Activated B cell treated with CpG ODN at 0.5 μM for 24 hours (primary cell): ENCODE measurements around the gene RNF114. TPM values are rescaled to one million over a fixed set of nuclear protein-coding genes. Genes with fewer than 3 reads are reported as not detected.

Experiments used
- ATAC-seq: fragments of 200-7000 bp; cut with Tn5 transposase; one replicate; pipeline ENCODE4 v1.10.0; 2021; ENCODE audit warnings: low read depth, mild to moderate bottlenecking, moderate library complexity
- CTCF ChIA-PET: fragments of 350-600 bp; sonication (Branson Sonifier 250); formaldehyde crosslinking; loops from one replicate; lab custom pipeline; 2021; ENCODE audit warnings: antibody characterized with exemption; lab: Charles Lee
- POLR2A ChIA-PET: fragments of 350-600 bp; sonication (Branson Sonifier 250); formaldehyde crosslinking; loops from one replicate; lab custom pipeline; 2021; ENCODE audit warnings: antibody characterized with exemption; lab: Charles Lee
- DNase-seq: peaks from one replicate; pipeline ENCODE4 v3.0.0; 2022
- H3K27ac Mint-ChIP-seq: one replicate; pipeline ENCODE4 v1.8.0; 2020; ENCODE audit warnings: mixed read lengths
- H3K27me3 Mint-ChIP-seq: one replicate; pipeline ENCODE4 v1.8.0; 2021; ENCODE audit warnings: mixed read lengths
- H3K36me3 Mint-ChIP-seq: one replicate; pipeline ENCODE4 v1.8.0; 2021; ENCODE audit warnings: low read depth, mixed read lengths
- H3K4me1 Mint-ChIP-seq: one replicate; pipeline ENCODE4 v1.8.0; 2021; ENCODE audit warnings: mixed read lengths
- H3K4me3 Mint-ChIP-seq: one replicate; pipeline ENCODE4 v1.8.0; 2020; ENCODE audit warnings: mild to moderate bottlenecking, mixed read lengths
- H3K9me3 Mint-ChIP-seq: one replicate; pipeline ENCODE4 v1.8.0; 2020; ENCODE audit warnings: mixed read lengths
- intact Hi-C: fragments of 100-400 bp; cut with micrococcal nuclease; formaldehyde crosslinking; loops from one replicate; pipeline ENCODE4 v1.15.1; 2024
- total RNA-seq: library from RNA; stranded (reverse); gene quantifications from 2 replicates; pipeline ENCODE4 v1.2.3, GENCODE V29; 2022
- TF ChIP-seq, protein P1 (sequence below): fragments of 200-600 bp; IDR thresholded peaks from one replicate; pipeline ENCODE4 v1.8.0; 2022; ENCODE audit warnings: antibody characterized with exemption, mild to moderate bottlenecking

The RNF114 gene, protein sequence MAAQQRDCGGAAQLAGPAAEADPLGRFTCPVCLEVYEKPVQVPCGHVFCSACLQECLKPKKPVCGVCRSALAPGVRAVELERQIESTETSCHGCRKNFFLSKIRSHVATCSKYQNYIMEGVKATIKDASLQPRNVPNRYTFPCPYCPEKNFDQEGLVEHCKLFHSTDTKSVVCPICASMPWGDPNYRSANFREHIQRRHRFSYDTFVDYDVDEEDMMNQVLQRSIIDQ
- 56.5 and 56.6 TPM in 2 replicates for total RNA-seq

DNA sequence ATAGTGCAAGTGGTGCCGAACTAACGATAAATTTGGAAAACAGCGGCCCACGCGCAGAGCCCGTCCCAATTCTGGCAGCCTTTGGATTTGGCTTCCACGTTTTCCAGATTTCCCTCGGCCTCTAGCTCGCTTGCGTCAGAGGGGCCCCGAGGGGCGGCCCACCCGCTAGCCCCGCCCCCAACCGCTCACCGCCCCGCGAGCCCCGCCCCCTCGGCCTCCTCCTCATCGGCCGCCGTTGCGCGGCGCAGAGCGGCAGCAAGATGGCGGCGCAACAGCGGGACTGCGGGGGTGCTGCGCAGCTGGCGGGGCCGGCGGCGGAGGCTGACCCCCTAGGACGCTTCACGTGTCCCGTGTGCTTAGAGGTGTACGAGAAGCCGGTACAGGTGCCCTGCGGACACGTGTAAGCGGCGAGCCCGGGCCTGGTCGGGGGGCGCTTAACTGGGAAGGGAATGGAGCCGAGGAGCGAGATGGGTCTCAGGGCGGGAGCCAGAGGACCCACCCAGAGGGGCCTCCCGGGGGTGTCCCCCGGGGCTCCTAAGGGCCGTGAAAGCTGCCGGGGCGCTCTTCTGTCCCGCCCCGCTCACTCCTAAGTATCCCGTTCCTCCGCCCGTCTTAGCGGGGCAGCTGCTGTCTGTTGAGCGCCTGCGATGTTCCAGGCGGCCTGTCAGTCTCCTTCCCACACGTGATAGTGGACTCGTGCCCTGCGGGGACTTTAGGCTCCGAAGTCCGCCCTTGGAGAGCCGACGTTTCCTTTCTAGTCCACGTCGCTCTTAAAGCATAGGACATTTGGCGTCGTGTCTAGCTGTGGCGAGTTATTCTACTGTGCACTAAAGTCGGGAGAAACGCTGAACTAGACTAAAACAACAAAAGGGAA is at the start of gene RNF114:
Gene RNF114, plus strand, starts transcription at position 245 of the 874 bp plus-strand sequence. Its CDS starts 16 bp downstream, at position 261.
- Mint-ChIP-seq H3K4me3 (peak within 1 kb of the TSS; percentile 97), H3K27me3 (no peaks in the 10 kb centered on the region), H3K36me3 (peaks cover 26% of the 10 kb centered on the region), H3K9me3 (no peaks in the 10 kb centered on the region), H3K4me1 (peaks cover 58% of the 10 kb centered on the region), H3K27ac (peak within 1 kb of the TSS; percentile 88)
- intact Hi-C loops, result loop anchor here (1.0 kb wide), 5 partner anchors 8 to 658 kb away; partner anchors contain the start of genes SNAI1, SPATA2 and ZNFX1
- ChIA-PET CTCF (interaction anchor here (1.5 to 1.6 kb wide), 2 partner anchors 20 to 43 kb away, joined by 3 to 6 read pairs; no protein-coding TSS in a partner anchor), POLR2A (interaction anchor here (0.5 to 4.5 kb wide), 12 partner anchors 11 to 717 kb away, joined by 3 to 45 read pairs (median 4); partner anchors contain the start of genes DDX27, PEDS1 and SPATA2)
- ATAC-seq, result peak; percentile 90
- TF ChIP-seq, protein P1, sequence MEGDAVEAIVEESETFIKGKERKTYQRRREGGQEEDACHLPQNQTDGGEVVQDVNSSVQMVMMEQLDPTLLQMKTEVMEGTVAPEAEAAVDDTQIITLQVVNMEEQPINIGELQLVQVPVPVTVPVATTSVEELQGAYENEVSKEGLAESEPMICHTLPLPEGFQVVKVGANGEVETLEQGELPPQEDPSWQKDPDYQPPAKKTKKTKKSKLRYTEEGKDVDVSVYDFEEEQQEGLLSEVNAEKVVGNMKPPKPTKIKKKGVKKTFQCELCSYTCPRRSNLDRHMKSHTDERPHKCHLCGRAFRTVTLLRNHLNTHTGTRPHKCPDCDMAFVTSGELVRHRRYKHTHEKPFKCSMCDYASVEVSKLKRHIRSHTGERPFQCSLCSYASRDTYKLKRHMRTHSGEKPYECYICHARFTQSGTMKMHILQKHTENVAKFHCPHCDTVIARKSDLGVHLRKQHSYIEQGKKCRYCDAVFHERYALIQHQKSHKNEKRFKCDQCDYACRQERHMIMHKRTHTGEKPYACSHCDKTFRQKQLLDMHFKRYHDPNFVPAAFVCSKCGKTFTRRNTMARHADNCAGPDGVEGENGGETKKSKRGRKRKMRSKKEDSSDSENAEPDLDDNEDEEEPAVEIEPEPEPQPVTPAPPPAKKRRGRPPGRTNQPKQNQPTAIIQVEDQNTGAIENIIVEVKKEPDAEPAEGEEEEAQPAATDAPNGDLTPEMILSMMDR, result no peak
- peak; percentile 83 for DNase-seq

DNA sequence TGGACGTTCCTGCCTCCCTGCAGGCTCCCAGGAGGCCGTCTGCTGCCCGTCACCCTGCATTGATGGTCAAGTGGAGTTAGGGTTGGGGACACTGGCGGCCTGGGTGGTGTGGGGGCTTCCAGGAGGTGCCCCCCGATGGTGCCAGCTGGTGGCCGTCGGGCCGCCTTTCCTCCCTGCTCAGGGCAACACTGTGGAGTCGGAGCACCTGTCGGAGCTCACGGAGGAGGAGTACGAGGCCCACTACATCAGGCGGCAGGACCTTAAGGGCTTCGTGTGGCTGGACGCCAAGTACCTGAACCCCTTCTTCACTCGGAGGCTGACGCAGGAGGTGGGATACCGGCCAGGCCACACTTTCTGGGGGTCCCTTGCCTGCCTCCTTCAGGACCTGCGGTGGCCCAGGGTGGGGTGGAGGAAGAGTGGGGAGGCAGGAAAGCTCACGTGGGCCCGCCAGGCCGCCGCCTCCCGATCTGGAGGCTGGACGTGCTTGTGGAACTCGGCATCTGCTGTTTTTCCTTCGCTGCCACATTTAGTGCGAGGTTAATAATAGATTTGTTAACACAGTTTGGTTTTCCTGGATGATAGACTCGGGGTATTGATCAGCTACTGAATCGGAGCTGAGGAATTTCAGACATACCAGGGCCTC is 49.5 kb upstream of the RNF114 start:
- ChIA-PET CTCF (interaction anchor here (0.6 to 4.3 kb wide), 8 partner anchors 9 to 345 kb away, joined by 3 to 15 read pairs (median 4); no protein-coding TSS in a partner anchor), POLR2A (interaction anchor here (0.6 kb wide), 1 partner anchor 42 kb away, joined by 3 read pairs; no protein-coding TSS in a partner anchor)
- Mint-ChIP-seq H3K36me3 (peaks cover 88% of the 10 kb centered on the region), H3K27ac (no peak overlapping the region), H3K27me3 (no peaks in the 10 kb centered on the region), H3K4me1 (peaks cover 6% of the 10 kb centered on the region), H3K4me3 (no peak overlapping the region), H3K9me3 (no peaks in the 10 kb centered on the region)
- no peak for DNase-seq
- no peak for ATAC-seq
- intact Hi-C loops, result no loop called here
- TF ChIP-seq, protein P1, result no peak

DNA sequence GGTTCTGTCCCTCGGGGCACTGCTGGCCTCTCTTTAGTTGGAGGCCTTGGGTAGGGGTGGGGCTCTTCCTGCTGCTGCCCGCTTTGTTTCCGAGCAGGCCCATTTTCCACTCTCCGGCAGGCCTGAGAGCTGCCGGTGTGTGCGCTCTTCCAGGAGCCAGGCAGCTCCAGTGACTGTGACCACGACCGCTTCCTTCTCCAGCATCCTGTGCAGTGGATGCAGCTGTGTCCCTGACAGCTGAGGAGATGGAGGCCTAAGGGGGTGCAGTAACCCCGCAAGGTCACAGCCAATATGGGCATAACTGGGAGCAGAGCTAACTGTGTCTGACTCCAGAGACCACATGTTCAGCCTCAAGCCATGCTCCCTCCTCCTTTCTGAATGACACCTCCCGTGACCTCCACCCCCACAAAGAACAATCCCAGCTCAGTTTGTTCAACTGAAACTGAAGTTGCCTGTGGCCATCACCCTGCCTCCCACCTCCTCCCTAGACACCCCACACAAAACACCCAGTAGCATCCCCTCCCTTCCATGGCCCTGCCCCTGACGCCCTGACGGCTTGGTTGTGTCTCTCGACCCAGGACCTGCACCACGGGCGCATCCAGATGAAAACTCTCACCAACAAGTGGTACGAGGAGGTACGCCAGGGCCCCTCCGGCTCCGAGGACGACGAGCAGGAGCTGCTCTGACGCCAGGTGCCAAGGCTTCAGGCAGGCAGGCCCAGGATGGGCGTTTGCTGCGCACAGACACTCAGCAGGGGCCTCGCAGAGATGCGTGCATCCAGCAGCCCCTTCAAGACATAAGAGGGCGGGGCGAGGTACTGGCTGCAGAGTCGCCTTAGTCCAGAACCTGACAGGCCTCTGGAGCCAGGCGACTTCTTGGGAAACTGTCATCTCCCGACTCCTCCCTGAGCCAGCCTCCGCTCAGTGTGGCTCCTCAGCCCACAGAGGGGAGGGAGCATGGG is 48.7 kb upstream of the RNF114 start:
- Mint-ChIP-seq H3K4me1 (peaks cover 6% of the 10 kb centered on the region), H3K36me3 (peaks cover 84% of the 10 kb centered on the region), H3K9me3 (no peaks in the 10 kb centered on the region), H3K27me3 (no peaks in the 10 kb centered on the region), H3K4me3 (no peak overlapping the region), H3K27ac (no peak overlapping the region)
- ATAC-seq (no peak), DNase-seq (no peak)
- POLR2A ChIA-PET, result no interaction called here
- TF ChIP-seq, protein P1, result no peak
- intact Hi-C loops, result loop anchor here (1.0 to 2.0 kb wide), 4 partner anchors 41 to 553 kb away; no protein-coding TSS in a partner anchor
- CTCF ChIA-PET, result interaction anchor here (0.7 to 4.3 kb wide), 16 partner anchors 10 to 554 kb away, joined by 3 to 15 read pairs (median 4); no protein-coding TSS in a partner anchor

DNA sequence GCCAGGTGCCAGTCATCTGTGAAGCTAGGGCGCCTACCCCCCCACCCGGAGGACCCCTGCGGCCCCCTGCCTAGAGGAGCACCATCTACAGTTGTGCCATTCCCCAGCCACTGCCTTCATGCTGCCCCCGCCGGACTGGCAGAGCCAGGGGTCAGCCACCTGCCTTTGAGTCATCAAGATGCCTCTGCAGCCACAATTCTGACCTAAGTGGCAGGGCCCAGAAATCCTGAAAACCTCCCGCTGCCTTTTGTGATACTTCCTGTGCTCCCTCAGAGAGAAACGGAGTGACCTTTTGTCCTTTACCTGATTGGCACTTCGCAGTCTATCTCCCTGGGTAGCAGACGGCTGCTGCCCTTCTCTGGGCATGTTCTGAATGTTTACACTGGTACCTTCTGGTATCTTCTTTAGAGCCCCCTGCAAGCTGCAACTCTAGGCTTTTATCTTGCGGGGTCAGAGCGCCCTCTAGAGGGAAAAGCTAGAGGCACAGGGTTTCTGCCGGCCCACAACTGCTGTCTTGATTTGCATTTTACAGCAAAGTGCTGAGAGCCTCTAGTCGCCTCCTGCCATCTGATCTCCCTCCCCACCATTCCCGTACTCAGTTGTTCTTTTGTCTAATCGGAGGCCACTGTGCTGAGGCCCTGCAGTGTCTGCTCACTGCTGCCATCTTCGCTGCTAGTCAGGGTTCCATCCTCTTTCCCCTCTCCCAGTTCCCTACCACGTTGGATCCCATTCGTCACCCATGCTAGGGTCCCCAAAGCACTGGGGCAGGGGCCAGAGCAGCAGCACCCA is 47.8 kb upstream of the RNF114 start:
- peak overlapping the region; percentile 46 for H3K27ac Mint-ChIP-seq
- POLR2A ChIA-PET, result interaction anchor here (1.1 kb wide), 1 partner anchor 278 kb away, joined by 4 read pairs; no protein-coding TSS in a partner anchor

More for the DNA sequence above, 47.8 kb upstream of the RNF114 start:
- no peaks in the 10 kb centered on the region for H3K9me3 Mint-ChIP-seq
- CTCF ChIA-PET, result interaction anchor here (0.7 to 4.3 kb wide), 10 partner anchors 9 to 555 kb away, joined by 3 to 15 read pairs (median 3); no protein-coding TSS in a partner anchor
- TF ChIP-seq, protein P1, result no peak
- H3K27me3 Mint-ChIP-seq, result no peaks in the 10 kb centered on the region
- intact Hi-C loops, result loop anchor here (1.0 to 2.0 kb wide), 4 partner anchors 42 to 554 kb away; no protein-coding TSS in a partner anchor
- H3K36me3 Mint-ChIP-seq, result peaks cover 76% of the 10 kb centered on the region
- H3K4me3 Mint-ChIP-seq, result no peak overlapping the region
- H3K4me1 Mint-ChIP-seq, result peaks cover 9% of the 10 kb centered on the region
- DNase-seq (peak; percentile 54), ATAC-seq (peak; percentile 69)
